Upper lobe of left lung (tissue), 6 donors: Measurements from ENCODE around the gene ACOD1. TPM values are rescaled to one million over a fixed set of nuclear protein-coding genes. Genes with fewer than 3 reads are reported as not detected.

Experiments used
- ATAC-seq, 2 donors: fragments of 200-7000 bp; cut with Tn5 transposase; one replicate each; pipeline ENCODE4 v1.9.1; 2022; ENCODE audit warnings: mild to moderate bottlenecking in 2 of 2, moderate library complexity in 2 of 2; ENCODE audit not compliant: low FRiP score in 2 of 2
- DNase-seq, 2 donors: peaks; one replicate each; pipeline ENCODE4 v3.0.0-alpha.2; 2019 to 2020
- H3K27ac ChIP-seq, 4 donors: fragments of 200-600 bp; sonication (generic); one replicate each; pipeline ENCODE4 v1.5.1; 2016 to 2019
- H3K27me3 ChIP-seq, 4 donors: fragments of 200-600 bp; sonication (generic); one replicate each; pipeline ENCODE4 v1.5.1; 2017 to 2019
- H3K36me3 ChIP-seq, 4 donors: fragments of 200-600 bp; sonication (generic); one replicate each; pipeline ENCODE4 v1.5.1; 2016 to 2019
- H3K4me1 ChIP-seq, 4 donors: fragments of 200-600 bp; sonication (generic); one replicate each; pipeline ENCODE4 v1.5.1; 2018 to 2019
- H3K4me3 ChIP-seq, 4 donors: fragments of 200-600 bp; sonication (generic); one replicate each; pipeline ENCODE4 v1.5.1; 2017 to 2019; ENCODE audit warnings: mild to moderate bottlenecking in 2 of 4, moderate library complexity in 1 of 4
- H3K9me3 ChIP-seq, 4 donors: fragments of 200-600 bp; sonication (generic); one replicate each; pipeline ENCODE4 v1.5.1; 2018 to 2019
- CTCF ChIP-seq, 6 experiments: fragments of 450-650 bp in 4 of 6; fragments of 200-600 bp in 2 of 6; sonication (generic) in 2 of 6; IDR thresholded peaks; one replicate each; pipeline ENCODE4 v1.5.1; 2016 to 2019; ENCODE audit warnings: antibody characterized with exemption in 6 of 6
- EP300 ChIP-seq, 4 donors: sonication (generic); formaldehyde crosslinking; IDR thresholded peaks; one replicate each; pipeline ENCODE4 v1.5.1; 2017; ENCODE audit warnings: antibody characterized with exemption in 4 of 4, control low read depth in 2 of 4
- POLR2A ChIP-seq, 4 donors: fragments of 450-650 bp; IDR thresholded peaks; one replicate each; pipeline ENCODE4 v1.5.1; 2016 to 2017; ENCODE audit warnings: antibody characterized with exemption in 4 of 4, mild to moderate bottlenecking in 2 of 4
- POLR2AphosphoS5 ChIP-seq, 2 donors: sonication (generic); formaldehyde crosslinking; IDR thresholded peaks; one replicate each; pipeline ENCODE4 v1.5.1; 2017; ENCODE audit warnings: antibody characterized with exemption in 2 of 2
- WGBS, 2 donors: methylation state at CpG; one replicate each; pipeline ENCODE4 v1.1.5; 2017 to 2018; 5-methylcytosine and 5-hydroxymethylcytosine counted together
- total RNA-seq, 6 donors: library from RNA; depleted of rRNA in 4 of 6; stranded (reverse); fragments of >200 nt in 4 of 6; gene quantifications; one replicate each; pipeline versions ENCODE4 v1.1.0 to v1.2.1, GENCODE V29; 2016 to 2021
- donor health status: DM: no; HTN: no; CAD: no; lungs with moderate emphysema.
- donor health status: DM: no; HTN: yes; CAD: no; lungs with severe emphysema.

The ACOD1 gene
- total RNA-seq, 6 donors from 2014 or later = not detected

GRCh38 chr13:76965759-76966421, 17.6 kb downstream of the ACOD1 start:
- no peaks in the 10 kb centered on the region for H3K27me3 ChIP-seq
- H3K9me3 ChIP-seq = peaks cover 0 to 2% (median under 1%) of the 10 kb centered on the region in 4 donors
- TF ChIP-seq POLR2A (IDR thresholded peaks at IDR 0.05) = no peak
- no peak for TF ChIP-seq CTCF (IDR thresholded peaks at IDR 0.05)
- no peak for TF ChIP-seq EP300 (IDR thresholded peaks at IDR 0.05)
- no peak for TF ChIP-seq POLR2AphosphoS5 (IDR thresholded peaks at IDR 0.05)
- H3K4me3 ChIP-seq = no peak overlapping the region
- peak; percentile 40 to 50 for ATAC-seq
- no peak for DNase-seq
- WGBS, 2 donors = 64 to 68% methylated on average over 6 of the region's 6 CpGs
- no peaks in the 10 kb centered on the region for H3K36me3 ChIP-seq
- no peak overlapping the region for H3K27ac ChIP-seq
- no peaks in the 10 kb centered on the region for H3K4me1 ChIP-seq

- Histone ChIP-seq H3K36me3 (no peaks in the 10 kb centered on the region), H3K27ac (no peak overlapping the region), H3K9me3 (no peaks in the 10 kb centered on the region), H3K27me3 (no peaks in the 10 kb centered on the region), H3K4me1 (no peaks in the 10 kb centered on the region), H3K4me3 (no peak overlapping the region)
- TF ChIP-seq POLR2AphosphoS5 (IDR thresholded peaks at IDR 0.05) (no peak), CTCF (IDR thresholded peaks at IDR 0.05) (no peak), POLR2A (IDR thresholded peaks at IDR 0.05) (no peak), EP300 (IDR thresholded peaks at IDR 0.05) (no peak)
- WGBS, 2 donors = 88 to 94% methylated on average over 6 of the region's 6 CpGs
- DNase-seq (no peak), ATAC-seq (no peak)
Measured at GRCh38 chr13:76967031-76967430, 18.7 kb downstream of the ACOD1 start.

GRCh38 chr13:76968041-76968440, 19.7 kb downstream of the ACOD1 start:
- 78% methylated on average over 6 of the region's 6 CpGs; no CpG with 5 or more reads in 1 of the 2 donors for WGBS, 2 donors
- ATAC-seq (no peak), DNase-seq (no peak)
- H3K4me3 ChIP-seq = no peak overlapping the region
- H3K27me3 ChIP-seq = no peaks in the 10 kb centered on the region
- TF ChIP-seq POLR2A (IDR thresholded peaks at IDR 0.05) (no peak), POLR2AphosphoS5 (IDR thresholded peaks at IDR 0.05) (no peak), EP300 (IDR thresholded peaks at IDR 0.05) (no peak), CTCF (IDR thresholded peaks at IDR 0.05) (no peak)
- H3K27ac ChIP-seq = no peak overlapping the region
- no peaks in the 10 kb centered on the region for H3K36me3 ChIP-seq
- no peaks in the 10 kb centered on the region for H3K9me3 ChIP-seq
- H3K4me1 ChIP-seq = no peaks in the 10 kb centered on the region

- Histone ChIP-seq H3K27ac (no peak overlapping the region), H3K9me3 (no peaks in the 10 kb centered on the region), H3K4me1 (no peaks in the 10 kb centered on the region), H3K4me3 (no peak overlapping the region), H3K27me3 (no peaks in the 10 kb centered on the region), H3K36me3 (no peaks in the 10 kb centered on the region)
- TF ChIP-seq CTCF (IDR thresholded peaks at IDR 0.05) (no peak), EP300 (IDR thresholded peaks at IDR 0.05) (no peak), POLR2A (IDR thresholded peaks at IDR 0.05) (no peak), POLR2AphosphoS5 (IDR thresholded peaks at IDR 0.05) (no peak)
- no peak for DNase-seq
- ATAC-seq = no peak
- 86 to 89% methylated on average over 5 of the region's 5 CpGs for WGBS, 2 donors
Measured at GRCh38 chr13:76969488-76970365, 21.4 kb downstream of the ACOD1 start.
